ENCODE measurements around the gene TJP1. TPM values are rescaled to one million over a fixed set of nuclear protein-coding genes. Genes with fewer than 3 reads are reported as not detected.

The TJP1 gene
- total and polyA plus RNA-seq, 2 experiments from 2014 or later = 34.4 to 88.7 TPM

DNA sequence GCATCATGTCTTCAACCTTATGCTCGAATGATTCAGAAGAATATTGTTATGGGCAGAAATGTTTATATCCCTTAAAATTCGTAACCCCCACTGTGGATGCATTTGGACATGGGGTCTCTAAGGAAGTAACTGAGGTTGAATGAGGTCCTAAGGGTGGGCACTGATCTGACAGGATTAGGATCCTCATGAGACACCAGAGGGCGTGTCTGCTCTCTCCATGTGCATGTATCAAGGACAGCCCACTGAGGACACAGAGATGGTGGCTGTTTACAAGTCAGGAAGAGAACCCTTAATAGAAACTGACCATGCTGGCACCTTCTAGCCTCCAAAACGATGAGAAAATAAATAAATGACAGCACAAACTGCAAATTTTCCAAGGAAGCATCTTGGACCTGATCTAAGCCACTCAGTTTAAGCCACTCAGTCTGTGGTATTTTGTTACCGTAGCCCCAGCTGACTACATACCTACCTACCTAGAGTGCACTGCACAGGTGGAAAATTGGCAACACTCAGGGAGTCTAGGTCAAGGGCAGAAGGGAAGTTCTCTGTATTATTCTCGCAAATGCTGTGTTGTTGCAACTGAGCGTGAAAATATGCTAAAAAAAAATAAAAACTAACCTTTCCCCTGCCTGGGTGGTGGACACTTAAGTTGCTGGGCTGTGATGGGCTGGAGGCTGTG, 126.6 kb downstream of the TJP1 start:
- no peaks in the 10 kb centered on the region for H4K20me1 ChIP-seq (ENCODE audit: insufficient read depth, poor library complexity, severe bottlenecking)
- no peaks in the 10 kb centered on the region for H3K9me2 ChIP-seq (replicated peaks; ENCODE audit: insufficient read depth)
- TF ChIP-seq EZH2 (IDR thresholded peaks at IDR 0.05; ENCODE audit: borderline replicate concordance) (no peak), EZH2phosphoT487 (IDR thresholded peaks at IDR 0.05; ENCODE audit: low read depth, severe bottlenecking, unreplicated experiment) (no peak)
- TF ChIP-seq, protein P1, sequence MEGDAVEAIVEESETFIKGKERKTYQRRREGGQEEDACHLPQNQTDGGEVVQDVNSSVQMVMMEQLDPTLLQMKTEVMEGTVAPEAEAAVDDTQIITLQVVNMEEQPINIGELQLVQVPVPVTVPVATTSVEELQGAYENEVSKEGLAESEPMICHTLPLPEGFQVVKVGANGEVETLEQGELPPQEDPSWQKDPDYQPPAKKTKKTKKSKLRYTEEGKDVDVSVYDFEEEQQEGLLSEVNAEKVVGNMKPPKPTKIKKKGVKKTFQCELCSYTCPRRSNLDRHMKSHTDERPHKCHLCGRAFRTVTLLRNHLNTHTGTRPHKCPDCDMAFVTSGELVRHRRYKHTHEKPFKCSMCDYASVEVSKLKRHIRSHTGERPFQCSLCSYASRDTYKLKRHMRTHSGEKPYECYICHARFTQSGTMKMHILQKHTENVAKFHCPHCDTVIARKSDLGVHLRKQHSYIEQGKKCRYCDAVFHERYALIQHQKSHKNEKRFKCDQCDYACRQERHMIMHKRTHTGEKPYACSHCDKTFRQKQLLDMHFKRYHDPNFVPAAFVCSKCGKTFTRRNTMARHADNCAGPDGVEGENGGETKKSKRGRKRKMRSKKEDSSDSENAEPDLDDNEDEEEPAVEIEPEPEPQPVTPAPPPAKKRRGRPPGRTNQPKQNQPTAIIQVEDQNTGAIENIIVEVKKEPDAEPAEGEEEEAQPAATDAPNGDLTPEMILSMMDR (IDR thresholded peaks at IDR 0.05; ENCODE audit: poor library complexity) = no peak
- H3K27ac ChIP-seq = no peak overlapping the region
- no peak for DNase-seq (ENCODE audit: low spot score)
- H3K9me3 ChIP-seq (ENCODE audit: low read depth) = no peaks in the 10 kb centered on the region
- H3K36me3 ChIP-seq (replicated peaks; ENCODE audit: insufficient read depth, low read depth) = no peaks in the 10 kb centered on the region
- WGBS (ENCODE audit: low lambda C conversion rate, missing lambda C conversion rate) = 85% methylated on average over 7 of the region's 7 CpGs
- H2AFZ ChIP-seq = no peak overlapping the region
- no peak overlapping the region for H3K4me3 ChIP-seq
- H3K27me3 ChIP-seq = no peaks in the 10 kb centered on the region
- H3K4me1 ChIP-seq (ENCODE audit: insufficient read depth) = no peaks in the 10 kb centered on the region
- no peaks in the 10 kb centered on the region for H3K79me2 ChIP-seq
- H3K4me2 ChIP-seq = no peak overlapping the region

DNA sequence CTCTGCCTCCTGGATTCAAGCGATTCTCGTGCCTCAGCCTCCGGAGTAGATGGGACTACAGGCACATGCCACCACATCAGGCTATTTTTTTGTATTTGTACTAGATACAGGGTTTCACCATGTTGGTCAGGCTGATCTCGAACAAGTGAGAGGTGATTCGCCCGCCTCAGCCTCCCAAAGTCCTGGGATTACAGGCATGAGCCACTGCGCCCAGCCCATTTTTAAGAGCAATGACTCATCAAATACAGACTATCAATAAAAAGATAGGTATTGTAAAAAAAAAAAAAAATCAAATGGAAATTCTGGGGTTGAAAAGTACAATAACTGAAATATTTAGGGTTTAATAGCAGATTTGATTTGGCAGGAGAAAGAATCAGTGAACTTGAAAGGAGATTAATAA, 129.0 kb downstream of the TJP1 start:
- TF ChIP-seq, protein P1 (IDR thresholded peaks at IDR 0.05; ENCODE audit: poor library complexity) = no peak
- TF ChIP-seq EZH2 (IDR thresholded peaks at IDR 0.05; ENCODE audit: borderline replicate concordance) = no peak
- TF ChIP-seq EZH2phosphoT487 (IDR thresholded peaks at IDR 0.05; ENCODE audit: low read depth, severe bottlenecking, unreplicated experiment) = no peak
- H3K27me3 ChIP-seq = no peaks in the 10 kb centered on the region
- H4K20me1 ChIP-seq (ENCODE audit: insufficient read depth, poor library complexity, severe bottlenecking) = no peaks in the 10 kb centered on the region
- H3K79me2 ChIP-seq = no peaks in the 10 kb centered on the region
- no peaks in the 10 kb centered on the region for H3K9me3 ChIP-seq (ENCODE audit: low read depth)
- DNase-seq (ENCODE audit: low spot score) = no peak
- no peak overlapping the region for H3K4me3 ChIP-seq
- H3K4me1 ChIP-seq (ENCODE audit: insufficient read depth) = no peaks in the 10 kb centered on the region
- H3K36me3 ChIP-seq (replicated peaks; ENCODE audit: insufficient read depth, low read depth) = no peaks in the 10 kb centered on the region
- 89% methylated on average over 7 of the region's 7 CpGs for WGBS (ENCODE audit: low lambda C conversion rate, missing lambda C conversion rate)
- H2AFZ ChIP-seq = no peak overlapping the region
- H3K9me2 ChIP-seq (replicated peaks; ENCODE audit: insufficient read depth) = no peaks in the 10 kb centered on the region
- H3K27ac ChIP-seq = no peak overlapping the region
- no peak overlapping the region for H3K4me2 ChIP-seq

DNA sequence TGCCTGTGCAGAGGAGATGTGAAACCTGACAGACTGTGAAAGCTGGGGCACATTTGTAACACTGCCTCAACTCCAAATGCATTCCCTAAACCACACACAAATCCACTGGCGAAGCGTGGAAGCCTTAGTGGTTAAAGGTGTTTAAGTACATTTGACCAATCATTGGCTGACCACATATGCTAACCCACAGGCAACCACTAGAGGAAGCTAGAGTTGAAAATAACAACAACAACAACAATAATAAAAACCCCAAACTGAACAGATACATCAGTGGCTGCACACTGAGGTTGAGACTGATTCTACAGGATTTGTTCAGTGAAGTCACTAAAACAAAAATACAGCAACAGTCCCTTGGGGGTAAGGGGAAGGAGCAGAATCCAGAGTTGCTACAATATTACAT, 129.7 kb downstream of the TJP1 start:
- Histone ChIP-seq H2AFZ (no peak overlapping the region), H3K4me1 (ENCODE audit: insufficient read depth) (no peaks in the 10 kb centered on the region), H3K36me3 (replicated peaks; ENCODE audit: insufficient read depth, low read depth) (no peaks in the 10 kb centered on the region), H4K20me1 (ENCODE audit: insufficient read depth, poor library complexity, severe bottlenecking) (no peaks in the 10 kb centered on the region), H3K27me3 (no peaks in the 10 kb centered on the region), H3K9me3 (ENCODE audit: low read depth) (no peaks in the 10 kb centered on the region), H3K9me2 (replicated peaks; ENCODE audit: insufficient read depth) (no peaks in the 10 kb centered on the region), H3K27ac (no peak overlapping the region), H3K4me3 (no peak overlapping the region), H3K79me2 (no peaks in the 10 kb centered on the region), H3K4me2 (no peak overlapping the region)
- no peak for DNase-seq (ENCODE audit: low spot score)
- TF ChIP-seq EZH2 (IDR thresholded peaks at IDR 0.05; ENCODE audit: borderline replicate concordance) = no peak
- TF ChIP-seq EZH2phosphoT487 (IDR thresholded peaks at IDR 0.05; ENCODE audit: low read depth, severe bottlenecking, unreplicated experiment) = no peak
- TF ChIP-seq, protein P1 (IDR thresholded peaks at IDR 0.05; ENCODE audit: poor library complexity) = no peak
- 39% methylated on average over 2 of the region's 2 CpGs for WGBS (ENCODE audit: low lambda C conversion rate, missing lambda C conversion rate)
